Renal cortical epithelial cell (primary cell): ENCODE measurements around the gene LENG1. TPM values are rescaled to one million over a fixed set of nuclear protein-coding genes. Genes with fewer than 3 reads are reported as not detected.
"Not testable (repeated sequence)": the region's sequence is repeated elsewhere in the genome, so short reads cannot be mapped to it uniquely, and the experiment has no call there.

Experiments used
- DNase-seq: peaks from one replicate; pipeline ENCODE4 v3.0.0-alpha.2; 2011; ENCODE audit warnings: low read depth
- total RNA-seq: library from RNA; depleted of rRNA; stranded (reverse); fragments of >200 nt; gene quantifications from 2 replicates; pipeline ENCODE4 v1.2.3, GENCODE V29; 2014

LENG1 gene
- total RNA-seq: 4.0 and 7.3 TPM in 2 replicates

DNA sequence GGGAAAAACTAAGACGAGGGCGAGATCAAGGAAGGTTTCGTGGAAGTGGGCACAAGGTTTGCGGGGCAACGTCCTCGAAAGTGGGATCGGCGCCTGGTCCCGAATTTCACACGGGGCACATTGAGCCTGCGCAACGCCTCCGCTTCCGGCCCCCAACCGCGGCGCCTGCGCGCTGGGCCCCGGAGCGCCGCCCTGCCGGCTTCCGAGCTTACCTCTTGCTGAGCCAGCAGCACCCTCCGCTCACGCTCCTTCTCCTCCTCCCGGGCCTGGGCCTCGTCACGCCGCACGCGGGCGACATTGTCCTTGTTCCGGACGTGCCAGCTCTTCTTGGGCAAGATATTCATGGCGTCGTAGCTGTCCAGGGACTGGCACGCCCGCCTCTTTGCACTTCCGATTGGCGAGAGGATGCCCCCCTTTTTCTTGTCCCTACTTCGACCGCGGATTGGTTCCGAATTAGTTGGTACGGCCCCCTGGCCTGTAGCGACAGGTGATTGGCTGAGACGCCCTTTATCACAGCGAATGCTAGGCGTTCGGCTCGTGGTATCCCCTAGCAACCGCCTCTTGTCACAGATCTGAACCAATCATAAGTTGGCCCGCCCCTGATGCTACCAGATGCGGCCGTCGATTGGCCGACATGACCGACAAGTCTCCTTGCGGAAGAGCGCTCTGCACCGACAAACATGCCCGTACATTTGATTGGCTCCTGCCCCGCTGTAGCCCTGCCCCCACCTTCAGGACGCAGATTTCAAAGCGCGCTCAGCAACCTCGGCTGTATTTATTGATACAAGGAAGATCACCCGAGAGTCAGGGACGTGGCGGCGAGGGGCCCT, at the start of gene LENG1:
Gene LENG1 (minus strand): TSS at position 370 of the 830 bp plus-strand sequence. CDS start 26 bp downstream, at position 344.
- DNase-seq: peak; percentile 100

- DNase-seq: no peak
Measured at GRCh38 chr19:54208784-54209057, 49.2 kb upstream of the LENG1 start.

- peak; percentile 55 for DNase-seq
Measured at GRCh38 chr19:54207983-54208783, 48.7 kb upstream of the LENG1 start.

GRCh38 chr19:54207676-54207982, 48.1 kb upstream of the LENG1 start:
- DNase-seq: no peak

GRCh38 chr19:54207193-54207592, 47.7 kb upstream of the LENG1 start:
- DNase-seq: not testable (repeated sequence)

DNA sequence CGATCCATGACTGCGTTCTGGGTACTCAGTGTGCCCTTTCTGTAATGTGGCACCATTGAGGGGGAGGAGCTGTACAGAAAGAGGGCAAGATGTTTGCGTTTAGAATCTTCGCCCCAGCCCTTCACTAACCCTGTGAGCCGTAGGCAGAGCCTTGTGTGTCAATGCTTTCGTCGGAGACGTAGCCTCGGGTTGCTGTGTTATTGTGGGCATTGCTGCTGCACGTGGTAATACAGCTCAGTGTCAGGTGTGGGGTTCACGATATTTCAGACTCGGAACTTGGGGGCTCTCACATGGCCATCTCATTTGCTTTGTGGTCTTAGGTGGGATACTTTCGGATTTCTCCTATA, 47.3 kb upstream of the LENG1 start:
- no peak for DNase-seq

- no peak for DNase-seq
Measured at GRCh38 chr19:54206030-54206830, 46.7 kb upstream of the LENG1 start.

GRCh38 chr19:54204767-54205468, 45.4 kb upstream of the LENG1 start:
- no peak for DNase-seq

GRCh38 chr19:54203151-54203611, 43.7 kb upstream of the LENG1 start:
- DNase-seq: peak; percentile 81

DNA sequence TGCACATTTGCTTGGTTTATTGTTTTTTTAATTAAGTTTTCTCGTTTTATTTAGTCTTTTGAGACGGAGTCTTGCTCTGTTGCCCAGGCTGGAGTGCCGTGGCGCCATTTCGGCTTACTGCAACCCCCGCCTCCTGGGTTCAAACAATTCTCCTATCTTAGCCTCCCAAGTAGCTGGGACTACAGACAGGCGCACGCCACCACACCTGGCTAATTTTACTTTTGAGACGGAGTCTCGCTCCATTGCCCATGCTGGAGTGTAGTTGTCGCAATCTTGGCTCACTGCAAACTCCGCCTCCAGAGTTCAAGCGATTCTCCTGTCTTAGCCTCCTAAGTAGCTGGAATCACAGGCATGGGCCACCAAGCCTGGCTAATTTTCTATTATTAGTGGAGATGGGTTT, 42.5 kb upstream of the LENG1 start:
- DNase-seq: peak; percentile 54

- DNase-seq: no peak
Measured at GRCh38 chr19:54201172-54201701, 41.7 kb upstream of the LENG1 start.

DNA sequence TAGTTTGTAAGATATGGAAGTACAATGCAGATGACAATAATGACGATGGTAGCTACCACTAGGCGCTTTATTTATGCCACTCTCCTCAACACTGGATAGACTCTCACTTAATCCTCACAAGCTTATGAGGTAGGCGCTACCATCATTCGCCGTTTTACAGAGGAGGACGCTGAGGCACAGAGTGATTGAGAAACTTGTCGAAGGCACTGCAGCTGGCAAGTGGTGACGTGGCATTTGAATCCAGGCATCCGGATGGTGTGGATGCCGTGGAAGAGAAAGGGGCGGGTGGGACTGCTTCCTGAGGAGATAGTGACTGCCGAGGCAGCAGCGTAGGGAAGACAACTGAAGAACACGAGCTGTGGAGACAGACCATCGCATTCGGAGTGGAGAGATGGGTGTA, 39.9 kb upstream of the LENG1 start:
- no peak for DNase-seq

DNA sequence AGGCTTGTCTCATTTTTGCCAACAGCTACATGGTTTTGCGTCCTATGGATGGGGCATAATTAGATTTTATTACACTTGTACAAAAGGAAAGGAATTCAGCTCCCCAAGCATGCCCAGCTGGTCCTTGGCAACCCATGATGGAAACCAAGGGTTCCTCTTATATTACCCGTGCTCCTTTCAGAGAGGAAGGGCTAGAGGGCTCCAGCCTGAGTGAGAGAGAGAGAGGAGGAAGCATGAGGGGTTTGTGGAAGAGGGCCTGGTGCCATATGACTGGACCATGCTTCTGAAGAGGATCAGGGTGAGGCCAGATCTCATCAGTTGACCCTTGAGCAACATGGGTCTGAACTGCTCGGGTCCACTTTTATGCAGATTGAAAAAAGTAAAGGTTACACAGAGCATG, 37.6 kb upstream of the LENG1 start:
- DNase-seq: no peak

- DNase-seq: no peak
Measured at GRCh38 chr19:54196536-54196935, 37.0 kb upstream of the LENG1 start.

GRCh38 chr19:54194463-54194862, 34.9 kb upstream of the LENG1 start:
- not testable (repeated sequence) for DNase-seq

DNA sequence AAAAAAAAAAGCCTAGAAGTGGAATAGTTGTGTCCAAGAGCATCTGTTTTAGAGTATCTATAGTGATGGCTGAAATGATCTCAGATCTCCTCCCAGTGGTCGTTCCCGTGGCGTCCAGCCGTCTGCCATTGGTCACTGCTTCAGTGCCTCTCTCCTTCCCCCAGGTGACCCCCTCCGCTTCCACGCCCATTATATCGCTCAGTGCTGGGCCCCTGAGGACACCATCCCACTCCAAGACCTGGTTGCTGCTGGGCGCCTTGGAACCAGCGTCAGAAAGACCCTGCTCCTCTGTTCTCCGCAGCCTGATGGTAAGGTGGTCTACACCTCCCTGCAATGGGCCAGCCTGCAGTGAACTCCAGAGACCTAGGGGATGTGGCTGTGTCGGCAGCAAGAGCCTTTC, 33.5 kb upstream of the LENG1 start:
- no peak for DNase-seq

DNA sequence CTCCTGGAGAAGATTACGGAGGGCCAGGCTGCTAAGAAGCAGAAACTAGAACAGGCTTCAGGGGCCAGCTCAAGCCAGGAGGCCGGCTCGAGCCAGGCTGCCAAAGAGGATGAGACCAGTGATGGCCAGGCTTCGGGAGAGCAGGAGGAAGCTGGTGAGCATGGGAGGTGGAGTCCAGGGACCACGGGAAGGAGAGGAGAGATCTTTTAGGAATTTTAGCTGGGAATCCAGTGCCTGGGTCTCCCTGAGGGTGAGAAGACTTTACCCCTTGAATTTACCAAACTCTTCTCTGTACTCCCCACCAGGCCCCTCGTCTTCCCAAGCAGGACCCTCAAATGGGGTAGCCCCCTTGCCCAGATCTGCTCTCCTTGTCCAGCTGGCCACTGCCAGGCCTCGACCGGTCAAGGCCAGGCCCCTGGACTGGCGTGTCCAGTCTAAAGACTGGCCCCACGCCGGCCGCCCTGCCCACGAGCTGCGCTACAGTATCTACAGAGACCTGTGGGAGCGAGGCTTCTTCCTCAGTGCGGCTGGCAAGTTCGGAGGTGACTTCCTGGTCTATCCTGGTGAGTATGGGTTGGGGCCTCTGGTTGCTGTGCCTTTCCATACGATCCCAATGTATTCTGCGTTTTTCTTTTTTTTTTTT, 32.4 kb upstream of the LENG1 start:
- no peak for DNase-seq

DNA sequence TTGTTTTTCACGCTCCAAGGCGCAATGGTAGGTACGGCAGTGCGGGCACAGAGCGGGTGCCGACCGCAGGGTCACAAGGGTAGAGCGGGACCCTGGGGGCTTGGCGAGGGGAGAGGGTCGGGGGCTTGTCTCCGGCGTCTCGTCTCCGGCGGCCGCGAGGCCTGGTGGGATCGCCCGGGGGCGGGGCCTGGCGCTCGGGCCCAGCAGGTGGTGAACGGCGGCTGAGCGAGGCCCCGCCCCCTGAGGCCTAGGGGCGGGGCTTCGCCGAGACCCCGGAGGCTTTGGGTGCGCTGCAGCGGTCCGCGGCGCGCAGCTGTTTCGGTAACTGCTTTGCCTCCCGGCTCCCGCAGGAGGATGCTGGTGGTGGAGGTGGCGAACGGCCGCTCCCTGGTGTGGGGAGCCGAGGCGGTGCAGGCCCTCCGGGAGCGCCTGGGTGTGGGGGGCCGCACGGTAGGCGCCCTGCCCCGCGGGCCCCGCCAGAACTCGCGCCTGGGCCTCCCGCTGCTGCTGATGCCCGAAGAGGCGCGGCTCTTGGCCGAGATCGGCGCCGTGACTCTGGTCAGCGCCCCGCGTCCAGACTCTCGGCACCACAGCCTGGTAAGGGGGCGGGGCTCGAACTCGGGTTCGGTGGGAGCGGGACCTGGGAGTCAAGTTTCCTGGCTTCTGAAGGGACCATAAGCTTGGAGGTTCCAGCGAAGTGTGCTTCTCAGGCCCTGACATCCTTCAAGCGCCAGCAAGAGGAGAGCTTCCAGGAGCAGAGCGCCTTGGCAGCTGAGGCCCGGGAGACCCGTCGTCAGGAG, 31.7 kb upstream of the LENG1 start, which contains the start of gene TSEN34:
Gene TSEN34 (plus strand): TSS at position 298 of the 800 bp plus-strand sequence. CDS start 57 bp downstream, at position 355.
- DNase-seq: no peak

- peak; percentile 98 for DNase-seq
Measured at GRCh38 chr19:54190503-54191010, 31.0 kb upstream of the LENG1 start.
